PC-3 (cell line): ENCODE measurements around the gene ARHGEF2. TPM values are rescaled to one million over a fixed set of nuclear protein-coding genes. Genes with fewer than 3 reads are reported as not detected.
A peak's percentile ranks its signal among the peaks of the same experiment; 100 is the strongest.

Experiments
- ATAC-seq: fragments of 200-7000 bp; cut with Tn5 transposase; 2 replicates; pipeline ENCODE4 v1.9.1; 2020; ENCODE audit warnings: mild to moderate bottlenecking, moderate library complexity
- BruUV-seq: library from RNA; stranded (reverse); fragments of 400-500 nt; replicated peaks from 2 replicates; lab custom pipeline; 2021; lab: Mats Ljungman, UMichigan
- CTCF ChIA-PET: fragments of 300-600 bp; sonication (Branson Sonifier 250); formaldehyde crosslinking; loops from one replicate; lab custom pipeline; 2022; ENCODE audit warnings: antibody characterized with exemption; lab: Charles Lee
- POLR2A ChIA-PET: fragments of 300-600 bp; sonication (Branson Sonifier 250); formaldehyde crosslinking; loops from one replicate; lab custom pipeline; 2022; ENCODE audit warnings: antibody characterized with exemption; ENCODE audit not compliant: unreplicated experiment; lab: Charles Lee
- DNase-seq: peaks from one replicate; pipeline ENCODE4 v3.0.0-alpha.2; 2015
- H2AFZ ChIP-seq: fragments of 300-600 bp; sonication (generic); 2 replicates; pipeline ENCODE4 v1.6.0; 2016; ENCODE audit warnings: antibody characterized with exemption, low read length
- H3F3A ChIP-seq: fragments of 300-600 bp; sonication (generic); one replicate; pipeline ENCODE4 v1.6.0; 2017; ENCODE audit warnings: antibody characterized with exemption, low read length, control low read depth, mild to moderate bottlenecking; ENCODE audit not compliant: unreplicated experiment
- H3K27ac ChIP-seq: fragments of 300-600 bp; sonication (generic); 2 replicates; pipeline ENCODE4 v1.5.1; 2016; ENCODE audit warnings: mild to moderate bottlenecking, low read length
- H3K27me3 ChIP-seq: fragments of 300-600 bp; sonication (generic); 2 replicates; pipeline ENCODE4 v1.6.1; 2016; ENCODE audit warnings: low read length, mixed read lengths
- H3K36me3 ChIP-seq: fragments of 300-600 bp; sonication (generic); 2 replicates; pipeline ENCODE4 v1.6.1; 2016; ENCODE audit warnings: low read depth, mixed run types, low read length, mixed read lengths
- H3K4me1 ChIP-seq: fragments of 300-600 bp; sonication (generic); 2 replicates; pipeline ENCODE4 v1.5.1; 2016; ENCODE audit warnings: low read length; ENCODE audit not compliant: insufficient read depth
- H3K4me2 ChIP-seq: fragments of 300-600 bp; sonication (generic); 2 replicates; pipeline ENCODE4 v1.6.0; 2016; ENCODE audit warnings: low read length
- H3K4me3 ChIP-seq: fragments of 300-600 bp; sonication (generic); 2 replicates; pipeline ENCODE4 v1.5.1; 2016; ENCODE audit warnings: mild to moderate bottlenecking, low read length, mixed read lengths
- H3K79me2 ChIP-seq: fragments of 300-600 bp; sonication (generic); 2 replicates; pipeline ENCODE4 v1.6.1; 2017; ENCODE audit warnings: low read length, mixed read lengths
- H3K9ac ChIP-seq: fragments of 300-600 bp; sonication (generic); 2 replicates; pipeline ENCODE4 v1.6.0; 2016; ENCODE audit warnings: mild to moderate bottlenecking, low read length
- H3K9me2 ChIP-seq: fragments of 300-600 bp; sonication (generic); replicated peaks from 2 replicates; pipeline ENCODE4 v1.6.1; 2016; ENCODE audit warnings: mixed run types, low read length, mixed read lengths
- H3K9me3 ChIP-seq: fragments of 300-600 bp; sonication (generic); 2 replicates; pipeline ENCODE4 v1.6.1; 2016; ENCODE audit warnings: low read length, mixed read lengths
- H4K20me1 ChIP-seq: fragments of 300-600 bp; sonication (generic); 2 replicates; pipeline ENCODE4 v1.6.1; 2016; ENCODE audit warnings: low read length, mixed read lengths
- CTCF ChIP-seq: fragments of 300-600 bp; sonication (generic); conservative IDR thresholded peaks from 2 replicates; pipeline ENCODE4 v1.5.1; 2017; ENCODE audit warnings: antibody characterized with exemption, low read depth, mild to moderate bottlenecking, low read length
- EZH2 ChIP-seq: fragments of 300-600 bp; sonication (generic); IDR thresholded peaks from one replicate; pipeline ENCODE4 v1.6.1; 2017; ENCODE audit warnings: antibody characterized with exemption, mild to moderate bottlenecking, low read length; ENCODE audit not compliant: unreplicated experiment
- EZH2phosphoT487 ChIP-seq: fragments of 300-600 bp; sonication (generic); IDR thresholded peaks from 2 replicates; pipeline ENCODE4 v1.6.1; 2018; ENCODE audit warnings: mild to moderate bottlenecking, antibody characterized with exemption, low read length, borderline replicate concordance
- intact Hi-C: fragments of 100-400 bp; cut with micrococcal nuclease; formaldehyde crosslinking; loops from 2 replicates; pipeline ENCODE4 v1.9.0; 2023
- total RNA-seq: library from RNA; depleted of rRNA; stranded (reverse); fragments of >200 nt; gene quantifications from 2 replicates; pipeline ENCODE4 v1.2.3, GENCODE V29; 2014

Gene ARHGEF2
- total RNA-seq, 1 experiment from 2014 or later, result 65.9 TPM

GRCh38 chr1:155925506-155925905 is 52.8 kb downstream of the ARHGEF2 start:
- Histone ChIP-seq H3K27me3 (no peaks in the 10 kb centered on the region), H3K36me3 (peaks cover 78% of the 10 kb centered on the region), H3K9ac (no peak overlapping the region), H3K9me2 (no peaks in the 10 kb centered on the region), H3K4me3 (no peak overlapping the region), H3K4me2 (no peak overlapping the region), H3K27ac (no peak overlapping the region), H3K9me3 (no peaks in the 10 kb centered on the region), H3K4me1 (peaks cover 22% of the 10 kb centered on the region), H4K20me1 (peaks cover 44% of the 10 kb centered on the region), H3K79me2 (peaks cover 72% of the 10 kb centered on the region), H3F3A (peaks cover 6% of the 10 kb centered on the region), H2AFZ (no peak overlapping the region)
- ChIA-PET POLR2A (no interaction called here), CTCF (no interaction called here)
- TF ChIP-seq EZH2 (no peak), EZH2phosphoT487 (no peak), CTCF (no peak)
- ATAC-seq, result no peak
- DNase-seq, result no peak
- no TSS peak for BruUV-seq
- intact Hi-C loops, result no loop called here

DNA sequence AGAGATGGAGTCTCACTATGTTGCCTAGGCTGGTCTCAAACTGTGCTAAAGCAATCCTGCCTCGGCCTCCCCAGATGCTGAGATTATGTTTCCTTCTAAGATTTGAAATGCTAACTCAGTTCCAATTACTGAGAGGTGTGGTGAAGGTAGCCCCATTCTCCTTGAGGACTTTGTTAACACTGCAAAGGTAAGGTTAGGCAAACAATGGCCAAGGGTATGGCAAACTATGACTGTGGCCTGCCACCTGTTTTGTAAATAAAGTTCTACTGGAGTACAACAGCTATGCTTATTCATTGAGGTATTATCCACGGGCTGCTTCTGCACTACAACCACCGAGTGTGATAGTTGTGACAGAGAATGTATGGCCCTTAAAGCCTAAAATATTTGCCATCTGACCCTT is 57.6 kb downstream of the ARHGEF2 start:
- H3K79me2 ChIP-seq, result peaks cover 41% of the 10 kb centered on the region
- peaks cover 81% of the 10 kb centered on the region for H3K36me3 ChIP-seq
- no peak overlapping the region for H3K27ac ChIP-seq
- H4K20me1 ChIP-seq, result peaks cover 33% of the 10 kb centered on the region
- peaks cover 5% of the 10 kb centered on the region; the same call in 1 of the 2 replicates for H3K4me1 ChIP-seq
- POLR2A ChIA-PET, result no interaction called here
- intact Hi-C loops, result no loop called here
- H3K9me3 ChIP-seq, result no peaks in the 10 kb centered on the region
- BruUV-seq, result TSS peak; percentile 4
- no peak overlapping the region for H3K9ac ChIP-seq
- ATAC-seq, result no peak
- CTCF ChIA-PET, result no interaction called here
- no peak overlapping the region for H2AFZ ChIP-seq
- H3F3A ChIP-seq, result peaks cover 21% of the 10 kb centered on the region
- no peak for DNase-seq
- H3K4me2 ChIP-seq, result no peak overlapping the region
- no peaks in the 10 kb centered on the region for H3K27me3 ChIP-seq
- TF ChIP-seq CTCF (no peak), EZH2phosphoT487 (no peak), EZH2 (no peak)
- no peaks in the 10 kb centered on the region for H3K9me2 ChIP-seq
- no peak overlapping the region for H3K4me3 ChIP-seq

DNA sequence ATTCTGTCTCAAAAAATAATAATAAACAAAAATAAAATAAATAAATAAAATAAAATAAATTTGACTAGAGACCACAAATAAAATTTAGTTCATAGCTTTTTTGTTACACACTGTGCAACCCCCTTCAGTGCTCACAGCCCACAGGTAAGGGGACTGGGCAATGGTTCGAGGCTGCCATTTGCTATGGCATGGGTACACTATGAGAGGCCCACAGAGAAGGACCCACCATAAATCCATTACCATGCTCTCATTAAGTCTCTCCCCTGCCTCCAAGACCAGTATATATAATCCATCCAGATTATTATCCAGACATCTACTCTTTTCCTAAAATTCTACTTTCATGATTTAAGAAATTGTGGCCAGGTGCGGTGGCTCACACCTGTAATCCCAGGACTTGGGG is 58.5 kb downstream of the ARHGEF2 start:
- Histone ChIP-seq H3K4me2 (no peak overlapping the region), H3K9ac (no peak overlapping the region), H3K9me3 (no peaks in the 10 kb centered on the region), H3K79me2 (peaks cover 38% of the 10 kb centered on the region), H3F3A (peaks cover 22% of the 10 kb centered on the region), H3K9me2 (no peaks in the 10 kb centered on the region), H4K20me1 (peaks cover 33% of the 10 kb centered on the region; the same call in 1 of the 2 replicates), H3K4me1 (peaks cover 5% of the 10 kb centered on the region; the same call in 1 of the 2 replicates), H2AFZ (no peak overlapping the region), H3K27me3 (no peaks in the 10 kb centered on the region), H3K36me3 (peaks cover 82% of the 10 kb centered on the region), H3K4me3 (no peak overlapping the region), H3K27ac (no peak overlapping the region)
- no TSS peak for BruUV-seq
- ChIA-PET POLR2A (interaction anchor here (0.6 kb wide), 1 partner anchor 188 kb away, joined by 7 read pairs; no protein-coding TSS in a partner anchor), CTCF (no interaction called here)
- DNase-seq (no peak), ATAC-seq (no peak)
- intact Hi-C loops, result no loop called here
- TF ChIP-seq EZH2, result no peak
- TF ChIP-seq EZH2phosphoT487, result no peak
- TF ChIP-seq CTCF, result no peak
